CD14-positive monocyte (primary cell): Measurements from ENCODE around the gene PHLDA2. TPM values are rescaled to one million over a fixed set of nuclear protein-coding genes. Genes with fewer than 3 reads are reported as not detected.

Source experiments
- DNase-seq, 3 donors: peaks; one replicate each; pipeline ENCODE4 v3.0.0-alpha.2; 2011 to 2022
- H2AFZ ChIP-seq: 2 replicates; pipeline ENCODE4 v1.6.0; 2012; ENCODE audit warnings: mild to moderate bottlenecking, low read depth, low read length, inconsistent platforms; ENCODE audit not compliant: insufficient read depth, poor library complexity, severe bottlenecking
- H3K27ac ChIP-seq, 2 donors: 1 replicate in 1 of 2; 2 replicates in 1 of 2; pipeline ENCODE4 v1.5.1; 2012 to 2013; ENCODE audit warnings: low read length in 2 of 2, control low read depth in 1 of 2, inconsistent platforms in 1 of 2, low read depth in 1 of 2, mild to moderate bottlenecking in 1 of 2
- H3K27me3 ChIP-seq, 2 donors: one replicate each; pipeline versions ENCODE4 v1.6.0 to v1.6.1; 2011 to 2013; ENCODE audit warnings: low read length in 2 of 2; ENCODE audit not compliant: control insufficient read depth in 2 of 2, insufficient read depth in 2 of 2
- H3K36me3 ChIP-seq, 2 donors: replicated peaks in 1 of 2; 1 replicate in 1 of 2; 2 replicates in 1 of 2; pipeline versions ENCODE4 v1.5.1 to v1.6.1; 2012 to 2013; ENCODE audit warnings: low read length in 2 of 2, control low read depth in 1 of 2, inconsistent platforms in 1 of 2, mild to moderate bottlenecking in 1 of 2; ENCODE audit not compliant: insufficient read depth in 2 of 2, control insufficient read depth in 1 of 2
- H3K4me1 ChIP-seq, 2 donors: 1 replicate in 1 of 2; 2 replicates in 1 of 2; pipeline versions ENCODE4 v1.5.1 to v1.6.1; 2012 to 2013; ENCODE audit warnings: low read length in 2 of 2, control low read depth in 1 of 2, inconsistent platforms in 1 of 2, mild to moderate bottlenecking in 1 of 2, moderate library complexity in 1 of 2; ENCODE audit not compliant: insufficient read depth in 2 of 2, control insufficient read depth in 1 of 2
- H3K4me2 ChIP-seq: replicated peaks from 2 replicates; pipeline ENCODE3; 2012; ENCODE audit warnings: low read length, moderate library complexity, mild to moderate bottlenecking; ENCODE audit not compliant: poor library complexity, severe bottlenecking; ENCODE audit errors: extremely low read depth
- H3K4me3 ChIP-seq, 3 experiments: fragments of 200-600 bp in 1 of 3; sonication (generic) in 1 of 3; replicated peaks in 1 of 3; 1 replicate in 2 of 3; 2 replicates in 1 of 3; pipeline ENCODE4 v1.5.1; 2011 to 2013; ENCODE audit warnings: low read length in 3 of 3, mild to moderate bottlenecking in 3 of 3, control low read depth in 2 of 3, low read depth in 2 of 3, inconsistent platforms in 1 of 3, moderate library complexity in 1 of 3
- H3K79me2 ChIP-seq: 2 replicates; pipeline ENCODE4 v1.6.0; 2012; ENCODE audit warnings: mild to moderate bottlenecking, control low read depth, inconsistent platforms, low read length, moderate library complexity; ENCODE audit not compliant: insufficient read depth
- H3K9ac ChIP-seq: 2 replicates; pipeline ENCODE4 v1.6.0; 2017; ENCODE audit warnings: low read length, mild to moderate bottlenecking; ENCODE audit not compliant: insufficient read depth, poor library complexity, severe bottlenecking
- H3K9me3 ChIP-seq, 2 donors: replicated peaks in 1 of 2; 1 replicate in 1 of 2; 2 replicates in 1 of 2; pipeline versions ENCODE4 v1.5.1 to v1.6.1; 2012 to 2013; ENCODE audit warnings: low read length in 2 of 2, control low read depth in 1 of 2; ENCODE audit not compliant: control insufficient read depth in 1 of 2, insufficient read depth in 1 of 2
- H4K20me1 ChIP-seq: 2 replicates; pipeline ENCODE4 v1.6.0; 2012; ENCODE audit warnings: mild to moderate bottlenecking, low read length, control low read depth, moderate library complexity; ENCODE audit not compliant: insufficient read depth
- H3K27ac Mint-ChIP-seq, 7 donors: one replicate each; pipeline ENCODE4 v1.8.0; 2020; ENCODE audit warnings: mild to moderate bottlenecking in 7 of 7, mixed read lengths in 7 of 7, moderate library complexity in 6 of 7, inconsistent platforms in 2 of 7
- H3K27me3 Mint-ChIP-seq, 3 donors: one replicate each; pipeline ENCODE4 v1.8.0; 2021 to 2022; ENCODE audit warnings: low read depth in 3 of 3, mild to moderate bottlenecking in 3 of 3, mixed read lengths in 3 of 3, moderate library complexity in 3 of 3, inconsistent platforms in 1 of 3
- H3K36me3 Mint-ChIP-seq, 2 donors: one replicate each; pipeline ENCODE4 v1.8.0; 2020; ENCODE audit warnings: mixed read lengths in 2 of 2, inconsistent platforms in 1 of 2, mild to moderate bottlenecking in 1 of 2
- H3K4me1 Mint-ChIP-seq: one replicate; pipeline ENCODE4 v1.8.0; 2020; ENCODE audit warnings: mild to moderate bottlenecking, mixed read lengths
- H3K4me3 Mint-ChIP-seq, 2 donors: one replicate each; pipeline ENCODE4 v1.8.0; 2020; ENCODE audit warnings: mild to moderate bottlenecking in 2 of 2, mixed read lengths in 2 of 2, moderate library complexity in 1 of 2
- H3K9me3 Mint-ChIP-seq, 7 donors: one replicate each; pipeline ENCODE4 v1.8.0; 2020 to 2022; ENCODE audit warnings: mixed read lengths in 7 of 7, mild to moderate bottlenecking in 6 of 7, moderate library complexity in 6 of 7, inconsistent platforms in 2 of 7
- CTCF ChIP-seq: fragments of 200-600 bp; IDR thresholded peaks from one replicate; pipeline ENCODE4 v1.8.0; 2022; ENCODE audit warnings: antibody characterized with exemption, mild to moderate bottlenecking
- WGBS: methylation state at CpG from one replicate; pipeline ENCODE4 v1.1.5; 2013; ENCODE audit warnings: missing lambda C conversion rate; ENCODE audit not compliant: insufficient coverage; 5-methylcytosine and 5-hydroxymethylcytosine counted together
- intact Hi-C, 2 donors: fragments of 100-400 bp; cut with micrococcal nuclease; formaldehyde crosslinking; loops; one replicate each; pipeline versions ENCODE4 v1.15.0 to v1.15.1; 2023
- polyA plus RNA-seq, 3 donors: library from polyadenylated mRNA; depleted of rRNA in 1 of 3; unstranded in 2 of 3; stranded (reverse) in 1 of 3; fragments of 300-500 nt in 2 of 3; fragments of >200 nt in 1 of 3; fragmentation: Illumina TruSeq in 2 of 3; gene quantifications; 1 replicate in 2 of 3; 2 replicates in 1 of 3; pipeline ENCODE4 v1.2.3, GENCODE V29; 2012 to 2021

The PHLDA2 gene
- polyA plus RNA-seq, 3 donors, result 2.6 to 54.5 (median 4.7) TPM

- intact Hi-C loops, result no loop called here
- Histone ChIP-seq H3K27ac (no peak overlapping the region), H3K9me3 (no peaks in the 10 kb centered on the region), H4K20me1 (peaks cover 11% of the 10 kb centered on the region), H3K27me3 (peaks cover 0 to 3% of the 10 kb centered on the region in 2 donors), H3K4me2 (no peak overlapping the region), H3K79me2 (no peaks in the 10 kb centered on the region), H2AFZ (no peak overlapping the region), H3K4me3 (no peak overlapping the region), H3K9ac (no peak overlapping the region), H3K36me3 (no peaks in the 10 kb centered on the region), H3K4me1 (no peaks in the 10 kb centered on the region)
- H3K9me3 Mint-ChIP-seq, result peaks cover 0 to 2% (median 0%) of the 10 kb centered on the region in 7 donors
- H3K4me3 Mint-ChIP-seq, result no peak overlapping the region
- H3K4me1 Mint-ChIP-seq, result peaks cover 10% of the 10 kb centered on the region
- H3K36me3 Mint-ChIP-seq, result peaks cover 0 to 2% of the 10 kb centered on the region in 2 donors
- peak overlapping the region in 1 of 7 donors; percentile 53 for H3K27ac Mint-ChIP-seq
- no peak for DNase-seq
- 82% methylated on average over 23 of the region's 25 CpGs for WGBS
- H3K27me3 Mint-ChIP-seq, result peaks cover 15 to 18% (median 15%) of the 10 kb centered on the region in 3 donors
- TF ChIP-seq CTCF, result no peak
Measured at GRCh38 chr11:2917842-2918490, 11.3 kb downstream of the PHLDA2 start.

GRCh38 chr11:2916892-2917645 lies 12.2 kb downstream of the PHLDA2 start:
- H3K4me3 Mint-ChIP-seq, result no peak overlapping the region
- no peak for TF ChIP-seq CTCF
- Histone ChIP-seq H3K27me3 (peaks cover 0 to 3% of the 10 kb centered on the region in 2 donors), H3K27ac (no peak overlapping the region), H3K9ac (no peak overlapping the region), H3K79me2 (no peaks in the 10 kb centered on the region), H3K36me3 (no peaks in the 10 kb centered on the region), H2AFZ (no peak overlapping the region), H3K4me1 (no peaks in the 10 kb centered on the region), H3K9me3 (no peaks in the 10 kb centered on the region), H3K4me3 (no peak overlapping the region), H3K4me2 (no peak overlapping the region), H4K20me1 (peaks cover 16% of the 10 kb centered on the region)
- peaks cover 0 to 2% of the 10 kb centered on the region in 2 donors for H3K36me3 Mint-ChIP-seq
- peaks cover 0 to 2% (median 0%) of the 10 kb centered on the region in 7 donors for H3K9me3 Mint-ChIP-seq
- intact Hi-C loops, result no loop called here
- peaks cover 10% of the 10 kb centered on the region for H3K4me1 Mint-ChIP-seq
- H3K27me3 Mint-ChIP-seq, result peaks cover 15 to 18% (median 15%) of the 10 kb centered on the region in 3 donors
- no peak for DNase-seq
- no peak overlapping the region for H3K27ac Mint-ChIP-seq
- 90% methylated on average over 16 of the region's 16 CpGs for WGBS
